IMR-90 (cell line): Measurements from ENCODE around the gene FAM163B. TPM values are rescaled to one million over a fixed set of nuclear protein-coding genes. Genes with fewer than 3 reads are reported as not detected.
"Not testable (repeated sequence)": the region's sequence is repeated elsewhere in the genome, so short reads cannot be mapped to it uniquely, and the experiment has no call there.

Source experiments
- ATAC-seq: fragments of 200-7000 bp; cut with Tn5 transposase; 2 replicates; pipeline ENCODE4 v1.9.1; 2020; ENCODE audit warnings: low read depth, mild to moderate bottlenecking, moderate library complexity
- BruUV-seq: library from RNA; stranded (reverse); fragments of 400-500 nt; replicated peaks from 2 replicates; lab custom pipeline; 2021; lab: Mats Ljungman, UMichigan
- CTCF ChIA-PET: fragments of 300-600 bp; formaldehyde crosslinking; extraction: SDS; loops from one replicate; lab custom pipeline; 2021; ENCODE audit warnings: antibody characterized with exemption; lab: Yijun Ruan, JAX
- POLR2A ChIA-PET: fragments of 300-600 bp; sonication (Branson Sonifier 250); formaldehyde crosslinking; loops from one replicate; lab custom pipeline; 2022; ENCODE audit warnings: antibody characterized with exemption; ENCODE audit not compliant: unreplicated experiment; lab: Charles Lee
- DNase-seq: peaks from one replicate; pipeline ENCODE4 v3.0.0; 2013
- H2AFZ ChIP-seq: replicated peaks from 2 replicates; pipeline ENCODE3; 2013; ENCODE audit warnings: low read length, mild to moderate bottlenecking; ENCODE audit not compliant: poor library complexity
- H2AK5ac ChIP-seq: 2 replicates; pipeline ENCODE4 v1.6.1; 2013; ENCODE audit warnings: low read depth, low read length, inconsistent platforms
- H2AK9ac ChIP-seq: replicated peaks from 2 replicates; pipeline ENCODE3; 2013; ENCODE audit warnings: mild to moderate bottlenecking, low read depth, low read length, moderate library complexity; ENCODE audit not compliant: poor library complexity
- H2BK120ac ChIP-seq: 2 replicates; pipeline ENCODE4 v1.6.1; 2013; ENCODE audit warnings: low read depth, low read length, inconsistent platforms
- H2BK15ac ChIP-seq: 3 replicates; pipeline ENCODE4 v1.6.1; 2013; ENCODE audit warnings: low read depth, low read length, inconsistent platforms
- H2BK20ac ChIP-seq: 2 replicates; pipeline ENCODE4 v1.6.1; 2013; ENCODE audit warnings: low read depth, mild to moderate bottlenecking, inconsistent platforms, low read length, moderate library complexity
- H2BK5ac ChIP-seq: 2 replicates; pipeline ENCODE4 v1.6.1; 2013; ENCODE audit warnings: mild to moderate bottlenecking, low read depth, low read length, inconsistent platforms; ENCODE audit not compliant: poor library complexity, severe bottlenecking
- H3K14ac ChIP-seq: replicated peaks from 2 replicates; pipeline ENCODE4 v1.6.1; 2013; ENCODE audit warnings: low read depth, low read length, inconsistent platforms
- H3K18ac ChIP-seq: 2 replicates; pipeline ENCODE4 v1.6.1; 2013; ENCODE audit warnings: low read depth, low read length, control low read depth
- H3K23ac ChIP-seq: 2 replicates; pipeline ENCODE4 v1.6.1; 2013; ENCODE audit warnings: low read depth, low read length, inconsistent platforms
- H3K27ac ChIP-seq: 2 replicates; pipeline ENCODE4 v1.5.1; 2013; ENCODE audit warnings: mild to moderate bottlenecking, control low read depth, low read length; ENCODE audit not compliant: insufficient read depth
- H3K27me3 ChIP-seq: 2 replicates; pipeline ENCODE4 v1.6.1; 2013; ENCODE audit warnings: low read length; ENCODE audit not compliant: control insufficient read depth, insufficient read depth
- H3K36me3 ChIP-seq: 2 replicates; pipeline ENCODE4 v1.6.1; 2013; ENCODE audit warnings: low read length, mixed read lengths; ENCODE audit not compliant: control insufficient read depth, insufficient read depth
- H3K4ac ChIP-seq: 2 replicates; pipeline ENCODE4 v1.6.1; 2013; ENCODE audit warnings: low read depth, low read length, inconsistent platforms
- H3K4me1 ChIP-seq: 2 replicates; pipeline ENCODE4 v1.6.1; 2013; ENCODE audit warnings: low read length, mixed read lengths; ENCODE audit not compliant: control insufficient read depth, insufficient read depth
- H3K4me2 ChIP-seq: 2 replicates; pipeline ENCODE4 v1.6.1; 2013; ENCODE audit warnings: low read depth, mild to moderate bottlenecking, control low read depth, low read length, moderate library complexity
- H3K4me3 ChIP-seq: 2 replicates; pipeline ENCODE4 v1.5.1; 2013; ENCODE audit warnings: low read depth, mild to moderate bottlenecking, control low read depth, low read length, moderate library complexity; ENCODE audit not compliant: insufficient read depth
- H3K56ac ChIP-seq: 2 replicates; pipeline ENCODE4 v1.6.1; 2013; ENCODE audit warnings: low read length, inconsistent platforms; ENCODE audit not compliant: insufficient read depth; ENCODE audit errors: extremely low read depth
- H3K79me1 ChIP-seq, 2 experiments: 2 replicates each; pipeline ENCODE4 v1.6.1; 2013; ENCODE audit warnings: low read length in 2 of 2, inconsistent platforms in 1 of 2, low read depth in 1 of 2
- H3K9ac ChIP-seq: 2 replicates; pipeline ENCODE4 v1.6.1; 2013; ENCODE audit warnings: low read depth, low read length, control low read depth
- H3K9me1 ChIP-seq: 2 replicates; pipeline ENCODE4 v1.6.1; 2013; ENCODE audit warnings: low read length, inconsistent platforms; ENCODE audit not compliant: insufficient read depth
- H3K9me3 ChIP-seq: 2 replicates; pipeline ENCODE4 v1.6.1; 2013; ENCODE audit warnings: low read length; ENCODE audit not compliant: control insufficient read depth, insufficient read depth
- H4K20me1 ChIP-seq: 2 replicates; pipeline ENCODE4 v1.6.1; 2013; ENCODE audit warnings: low read length, inconsistent platforms; ENCODE audit not compliant: insufficient read depth
- H4K5ac ChIP-seq: 2 replicates; pipeline ENCODE4 v1.6.1; 2013; ENCODE audit warnings: mild to moderate bottlenecking, low read depth, low read length, control low read depth
- H4K8ac ChIP-seq, 2 experiments: 2 replicates each; pipeline ENCODE4 v1.6.1; 2013; ENCODE audit warnings: low read depth in 2 of 2, low read length in 2 of 2, control low read depth in 1 of 2, inconsistent platforms in 1 of 2
- H4K91ac ChIP-seq: 2 replicates; pipeline ENCODE4 v1.6.1; 2013; ENCODE audit warnings: low read depth, low read length, inconsistent platforms; ENCODE audit not compliant: insufficient read depth
- dilution Hi-C: fragments of 300-500 bp; cut with HindIII; formaldehyde crosslinking; loops from one replicate; pipeline ENCODE4 v1.14.3; 2018; ENCODE audit warnings: low sequenced_read_pairs; ENCODE audit not compliant: unreplicated experiment
- in situ Hi-C: fragments of 300-500 bp; cut with MboI; formaldehyde crosslinking; loops from 3 replicates; pipeline ENCODE4 v1.14.3; 2019; ENCODE audit warnings: low sequenced_read_pairs, inconsistent platforms, mixed read lengths
- intact Hi-C: fragments of 100-400 bp; cut with micrococcal nuclease; formaldehyde crosslinking; loops from 2 replicates; pipeline ENCODE4 v1.10.0; 2022
- polyA plus RNA-seq, 3 experiments: library from polyadenylated mRNA; depleted of rRNA; stranded (reverse); fragments of >200 nt; gene quantifications; 2 replicates each; pipeline ENCODE4 v1.2.3, GENCODE V29; 2012; ENCODE audit warnings: low replicate concordance in 1 of 3
- total RNA-seq: library from RNA; depleted of rRNA; stranded (reverse); fragments of >200 nt; gene quantifications from 2 replicates; pipeline ENCODE4 v1.2.3, GENCODE V29; 2012

FAM163B gene
- total and polyA plus RNA-seq, 2 of the 4 experiments (the other 2 are of a cell fraction), result not detected

DNA sequence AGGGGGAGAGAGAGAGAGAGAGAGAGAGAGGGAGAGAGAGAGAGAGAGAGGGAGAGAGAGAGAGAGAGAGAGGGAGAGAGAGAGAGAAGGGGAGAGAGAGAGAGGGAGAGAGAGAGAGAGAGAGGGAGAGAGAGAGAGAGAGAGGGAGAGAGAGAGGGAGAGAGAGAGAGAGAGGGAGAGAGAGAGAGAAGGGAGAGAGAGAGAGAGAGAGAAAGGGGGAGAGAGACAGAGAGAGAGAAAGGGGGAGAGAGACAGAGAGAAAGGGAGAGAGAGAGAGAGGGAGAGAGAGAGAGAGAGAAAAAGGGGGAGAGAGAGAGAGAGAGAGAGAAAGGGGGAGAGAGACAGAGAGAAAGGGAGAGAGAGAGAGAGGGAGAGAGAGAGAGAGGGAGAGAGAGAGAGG, 45.4 kb downstream of the FAM163B start:
- H3K4me3 ChIP-seq, H2BK120ac ChIP-seq, H4K20me1 ChIP-seq, H3K23ac ChIP-seq, H3K4ac ChIP-seq, H2BK15ac ChIP-seq, in situ Hi-C loops, H3K4me2 ChIP-seq, H2AK5ac ChIP-seq, H2BK20ac ChIP-seq, H3K27ac ChIP-seq, H3K56ac ChIP-seq, H3K36me3 ChIP-seq, POLR2A ChIA-PET, DNase-seq, H2AFZ ChIP-seq, H3K79me1 ChIP-seq, H4K91ac ChIP-seq, ATAC-seq, H3K9me3 ChIP-seq, H3K9ac ChIP-seq, H2BK5ac ChIP-seq, intact Hi-C loops, H3K4me1 ChIP-seq, H2AK9ac ChIP-seq, CTCF ChIA-PET, H3K14ac ChIP-seq, H4K8ac ChIP-seq, dilution Hi-C loops, H3K18ac ChIP-seq, H4K5ac ChIP-seq, BruUV-seq, H3K9me1 ChIP-seq: not testable (repeated sequence)
- peaks cover 17% of the 10 kb centered on the region; the same call in 1 of the 2 replicates for H3K27me3 ChIP-seq
